Measurements from ENCODE around the gene GLRX5.

Gene GLRX5

GRCh38 chr14:95500772-95501401, 34.0 kb upstream of the GLRX5 start:
- H3K27ac ChIP-seq: no peak overlapping the region; the same call in 1 of the 2 replicates
- TF ChIP-seq CTCF (conservative IDR thresholded peaks at IDR 0.05): no peak

- H3K27ac ChIP-seq: no peak overlapping the region
- TF ChIP-seq CTCF (conservative IDR thresholded peaks at IDR 0.05): no peak
Measured at GRCh38 chr14:95502381-95502950, 32.4 kb upstream of the GLRX5 start.

- TF ChIP-seq CTCF (conservative IDR thresholded peaks at IDR 0.05): no peak
- no peak overlapping the region for H3K27ac ChIP-seq
Measured at GRCh38 chr14:95503365-95504134, 31.3 kb upstream of the GLRX5 start.

GRCh38 chr14:95504135-95505029, 30.5 kb upstream of the GLRX5 start:
- no peak overlapping the region for H3K27ac ChIP-seq
- TF ChIP-seq CTCF (conservative IDR thresholded peaks at IDR 0.05): no peak

GRCh38 chr14:95505030-95505589, 29.7 kb upstream of the GLRX5 start:
- no peak overlapping the region for H3K27ac ChIP-seq
- TF ChIP-seq CTCF (conservative IDR thresholded peaks at IDR 0.05): no peak

- no peak overlapping the region for H3K27ac ChIP-seq
- TF ChIP-seq CTCF (conservative IDR thresholded peaks at IDR 0.05): no peak
Measured at GRCh38 chr14:95507174-95507573, 27.7 kb upstream of the GLRX5 start.
